22Rv1 (cell line): ENCODE results near the gene SLC9A7.

ENCODE experiments used
- ZFX ChIP-seq: fragments of 450-650 bp; IDR thresholded peaks from 2 replicates; pipeline ENCODE4 v1.6.1; 2017; ENCODE audit warnings: antibody characterized with exemption, borderline replicate concordance
- TF ChIP-seq, protein P1 (sequence below): fragments of 450-650 bp; IDR thresholded peaks from 2 replicates; pipeline ENCODE4 v1.5.1; 2017; ENCODE audit warnings: mild to moderate bottlenecking

DNA sequence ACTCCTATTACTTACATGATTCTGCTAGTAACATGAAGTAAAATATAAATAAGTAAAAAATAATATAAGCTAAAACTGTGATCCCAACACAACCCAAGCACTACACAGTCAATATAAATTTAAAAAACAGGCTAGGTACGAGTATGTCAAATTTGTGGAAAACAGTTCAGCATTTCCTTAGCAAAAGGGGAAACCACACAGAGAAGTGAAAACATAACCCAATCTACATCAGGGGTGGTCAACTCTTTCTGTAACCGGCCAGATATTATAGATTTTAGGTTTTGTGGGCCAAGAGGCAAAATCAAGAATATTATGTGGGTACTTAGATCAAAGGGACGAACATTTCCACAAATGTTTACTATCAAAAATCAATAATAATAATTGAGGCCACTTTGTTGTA lies 115.3 kb downstream of the SLC9A7 start:
- TF ChIP-seq, protein P1, sequence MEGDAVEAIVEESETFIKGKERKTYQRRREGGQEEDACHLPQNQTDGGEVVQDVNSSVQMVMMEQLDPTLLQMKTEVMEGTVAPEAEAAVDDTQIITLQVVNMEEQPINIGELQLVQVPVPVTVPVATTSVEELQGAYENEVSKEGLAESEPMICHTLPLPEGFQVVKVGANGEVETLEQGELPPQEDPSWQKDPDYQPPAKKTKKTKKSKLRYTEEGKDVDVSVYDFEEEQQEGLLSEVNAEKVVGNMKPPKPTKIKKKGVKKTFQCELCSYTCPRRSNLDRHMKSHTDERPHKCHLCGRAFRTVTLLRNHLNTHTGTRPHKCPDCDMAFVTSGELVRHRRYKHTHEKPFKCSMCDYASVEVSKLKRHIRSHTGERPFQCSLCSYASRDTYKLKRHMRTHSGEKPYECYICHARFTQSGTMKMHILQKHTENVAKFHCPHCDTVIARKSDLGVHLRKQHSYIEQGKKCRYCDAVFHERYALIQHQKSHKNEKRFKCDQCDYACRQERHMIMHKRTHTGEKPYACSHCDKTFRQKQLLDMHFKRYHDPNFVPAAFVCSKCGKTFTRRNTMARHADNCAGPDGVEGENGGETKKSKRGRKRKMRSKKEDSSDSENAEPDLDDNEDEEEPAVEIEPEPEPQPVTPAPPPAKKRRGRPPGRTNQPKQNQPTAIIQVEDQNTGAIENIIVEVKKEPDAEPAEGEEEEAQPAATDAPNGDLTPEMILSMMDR: no peak
- TF ChIP-seq ZFX: no peak
